ENCODE measurements around the gene SGMS1.

SGMS1 gene

GRCh38 chr10:50295367-50295766 is 328.4 kb downstream of the SGMS1 start:
- TF ChIP-seq, protein P1, sequence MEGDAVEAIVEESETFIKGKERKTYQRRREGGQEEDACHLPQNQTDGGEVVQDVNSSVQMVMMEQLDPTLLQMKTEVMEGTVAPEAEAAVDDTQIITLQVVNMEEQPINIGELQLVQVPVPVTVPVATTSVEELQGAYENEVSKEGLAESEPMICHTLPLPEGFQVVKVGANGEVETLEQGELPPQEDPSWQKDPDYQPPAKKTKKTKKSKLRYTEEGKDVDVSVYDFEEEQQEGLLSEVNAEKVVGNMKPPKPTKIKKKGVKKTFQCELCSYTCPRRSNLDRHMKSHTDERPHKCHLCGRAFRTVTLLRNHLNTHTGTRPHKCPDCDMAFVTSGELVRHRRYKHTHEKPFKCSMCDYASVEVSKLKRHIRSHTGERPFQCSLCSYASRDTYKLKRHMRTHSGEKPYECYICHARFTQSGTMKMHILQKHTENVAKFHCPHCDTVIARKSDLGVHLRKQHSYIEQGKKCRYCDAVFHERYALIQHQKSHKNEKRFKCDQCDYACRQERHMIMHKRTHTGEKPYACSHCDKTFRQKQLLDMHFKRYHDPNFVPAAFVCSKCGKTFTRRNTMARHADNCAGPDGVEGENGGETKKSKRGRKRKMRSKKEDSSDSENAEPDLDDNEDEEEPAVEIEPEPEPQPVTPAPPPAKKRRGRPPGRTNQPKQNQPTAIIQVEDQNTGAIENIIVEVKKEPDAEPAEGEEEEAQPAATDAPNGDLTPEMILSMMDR (IDR thresholded peaks at IDR 0.05; ENCODE audit: low read depth, low read length): no peak
- no peak for DNase-seq (ENCODE audit: low read depth in 2 of 2)
- H3K4me3 ChIP-seq (replicated peaks in 1 of 2; ENCODE audit: low read depth in 2 of 2, low read length in 2 of 2): no peak overlapping the region

- H3K4me3 ChIP-seq (replicated peaks in 1 of 2; ENCODE audit: low read depth in 2 of 2, low read length in 2 of 2): no peak overlapping the region
- TF ChIP-seq, protein P1 (IDR thresholded peaks at IDR 0.05; ENCODE audit: low read depth, low read length): no peak
- no peak for DNase-seq (ENCODE audit: low read depth in 2 of 2)
These were observed 329.2 kb downstream of the SGMS1 start for GRCh38 chr10:50294582-50294981.

DNA sequence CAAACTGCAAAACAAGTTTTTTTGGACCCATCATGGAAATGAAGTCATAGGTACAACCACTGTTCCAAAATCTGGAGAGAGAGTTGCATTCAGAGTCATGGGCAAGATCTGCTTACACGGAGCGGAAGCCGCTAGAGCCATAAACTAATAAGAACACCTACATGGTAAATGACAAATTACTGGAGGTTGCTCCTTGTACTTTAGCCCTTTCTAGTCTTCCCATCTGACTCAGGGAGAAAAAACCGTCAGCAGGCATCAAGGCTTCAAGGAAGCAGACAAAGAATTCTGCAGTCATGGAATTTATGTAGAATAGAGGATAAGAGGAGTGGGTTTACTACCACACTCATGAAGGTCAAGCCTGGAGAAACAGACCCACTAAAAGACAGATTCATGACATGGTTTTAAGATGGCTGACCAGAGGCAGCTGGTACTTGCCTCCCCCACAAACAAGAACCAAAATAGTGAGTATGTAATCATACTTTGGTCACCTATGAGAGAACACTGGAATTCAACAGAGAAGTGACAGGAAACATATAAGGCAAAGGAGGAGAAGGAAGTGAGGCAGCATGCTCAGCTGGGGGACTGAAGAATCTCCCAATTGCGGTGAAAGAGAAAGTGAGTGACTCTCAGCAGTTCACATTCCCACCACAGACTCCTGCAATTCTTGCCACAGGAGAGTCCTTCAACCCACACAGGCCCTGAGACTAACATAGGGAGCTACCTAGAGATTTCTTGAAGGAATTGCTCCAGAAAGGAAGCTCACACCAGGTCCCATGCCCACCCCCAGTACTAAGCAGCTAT is 330.0 kb downstream of the SGMS1 start:
- DNase-seq (ENCODE audit: low read depth in 2 of 2): no peak
- H3K4me3 ChIP-seq (replicated peaks in 1 of 2; ENCODE audit: low read depth in 2 of 2, low read length in 2 of 2): no peak overlapping the region
- TF ChIP-seq, protein P1 (IDR thresholded peaks at IDR 0.05; ENCODE audit: low read depth, low read length): no peak

GRCh38 chr10:50291261-50291850 is 332.4 kb downstream of the SGMS1 start:
- TF ChIP-seq, protein P1 (IDR thresholded peaks at IDR 0.05; ENCODE audit: low read depth, low read length): peak; percentile 58
- H3K4me3 ChIP-seq (replicated peaks in 1 of 2; ENCODE audit: low read depth in 2 of 2, low read length in 2 of 2): no peak overlapping the region
- DNase-seq (ENCODE audit: low read depth in 2 of 2): peak; percentile 41 to 44

- TF ChIP-seq, protein P1 (IDR thresholded peaks at IDR 0.05; ENCODE audit: low read depth, low read length): no peak
- DNase-seq (ENCODE audit: low read depth in 2 of 2): no peak
- H3K4me3 ChIP-seq (replicated peaks in 1 of 2; ENCODE audit: low read depth in 2 of 2, low read length in 2 of 2): no peak overlapping the region
These were observed 334.6 kb downstream of the SGMS1 start for GRCh38 chr10:50289196-50289595.

- DNase-seq (ENCODE audit: low read depth in 2 of 2): no peak
These were observed 336.6 kb downstream of the SGMS1 start for GRCh38 chr10:50286996-50287803.

More at GRCh38 chr10:50286996-50287803, 336.6 kb downstream of the SGMS1 start:
- TF ChIP-seq, protein P1 (IDR thresholded peaks at IDR 0.05; ENCODE audit: low read depth, low read length): no peak
- no peak overlapping the region for H3K4me3 ChIP-seq (replicated peaks in 1 of 2; ENCODE audit: low read depth in 2 of 2, low read length in 2 of 2)
